SK-N-SH treated with all-trans-retinoic acid at 6 μM for 48 hours (cell line): Measurements from ENCODE around the gene PARD3B.

Experiments used
- RARB ChIP-seq: fragments of 250-450 bp; sonication (Bioruptor Pico); IDR thresholded peaks from 2 replicates; pipeline ENCODE4 v1.8.0; 2021; ENCODE audit warnings: mild to moderate bottlenecking, moderate library complexity
- TF ChIP-seq, protein P1 (sequence below): fragments of 250-450 bp; sonication (Bioruptor Pico); IDR thresholded peaks from 2 replicates; pipeline ENCODE4 v1.8.0; 2020; ENCODE audit warnings: mild to moderate bottlenecking, moderate library complexity, borderline replicate concordance

DNA sequence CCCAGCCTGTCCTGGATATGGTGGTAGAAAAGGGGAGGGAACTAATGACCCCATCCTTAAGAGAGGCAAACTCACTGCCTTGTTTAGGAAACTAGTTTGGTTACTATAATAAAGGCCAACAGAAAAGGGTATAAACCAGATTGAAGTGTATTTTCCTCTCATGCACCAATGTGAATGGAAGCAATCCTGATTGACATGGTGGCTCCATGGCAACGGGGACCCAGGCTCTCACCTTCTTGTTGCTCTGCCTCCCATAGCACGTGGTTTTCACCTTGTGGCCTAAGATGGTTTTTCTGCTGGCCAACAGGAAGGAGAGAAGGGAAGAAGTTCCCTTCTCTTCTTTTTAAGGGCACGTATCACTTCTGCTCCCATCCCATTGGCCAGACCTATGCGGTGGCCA, 1069.7 kb downstream of the PARD3B start:
- TF ChIP-seq, protein P1, sequence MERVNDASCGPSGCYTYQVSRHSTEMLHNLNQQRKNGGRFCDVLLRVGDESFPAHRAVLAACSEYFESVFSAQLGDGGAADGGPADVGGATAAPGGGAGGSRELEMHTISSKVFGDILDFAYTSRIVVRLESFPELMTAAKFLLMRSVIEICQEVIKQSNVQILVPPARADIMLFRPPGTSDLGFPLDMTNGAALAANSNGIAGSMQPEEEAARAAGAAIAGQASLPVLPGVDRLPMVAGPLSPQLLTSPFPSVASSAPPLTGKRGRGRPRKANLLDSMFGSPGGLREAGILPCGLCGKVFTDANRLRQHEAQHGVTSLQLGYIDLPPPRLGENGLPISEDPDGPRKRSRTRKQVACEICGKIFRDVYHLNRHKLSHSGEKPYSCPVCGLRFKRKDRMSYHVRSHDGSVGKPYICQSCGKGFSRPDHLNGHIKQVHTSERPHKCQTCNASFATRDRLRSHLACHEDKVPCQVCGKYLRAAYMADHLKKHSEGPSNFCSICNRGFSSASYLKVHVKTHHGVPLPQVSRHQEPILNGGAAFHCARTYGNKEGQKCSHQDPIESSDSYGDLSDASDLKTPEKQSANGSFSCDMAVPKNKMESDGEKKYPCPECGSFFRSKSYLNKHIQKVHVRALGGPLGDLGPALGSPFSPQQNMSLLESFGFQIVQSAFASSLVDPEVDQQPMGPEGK (CRISPR knock-in tag): no peak
- no peak for TF ChIP-seq RARB (CRISPR knock-in tag)
